Measurements from ENCODE around the gene TTC21A. TPM values are rescaled to one million over a fixed set of nuclear protein-coding genes. Genes with fewer than 3 reads are reported as not detected.

Gene TTC21A
- total and polyA plus RNA-seq, 10 of the 15 experiments (the other 5 are each of a cell fraction or from before 2014, with no cell fraction given) = 0.62 to 3.2 (median 1.2) TPM

DNA sequence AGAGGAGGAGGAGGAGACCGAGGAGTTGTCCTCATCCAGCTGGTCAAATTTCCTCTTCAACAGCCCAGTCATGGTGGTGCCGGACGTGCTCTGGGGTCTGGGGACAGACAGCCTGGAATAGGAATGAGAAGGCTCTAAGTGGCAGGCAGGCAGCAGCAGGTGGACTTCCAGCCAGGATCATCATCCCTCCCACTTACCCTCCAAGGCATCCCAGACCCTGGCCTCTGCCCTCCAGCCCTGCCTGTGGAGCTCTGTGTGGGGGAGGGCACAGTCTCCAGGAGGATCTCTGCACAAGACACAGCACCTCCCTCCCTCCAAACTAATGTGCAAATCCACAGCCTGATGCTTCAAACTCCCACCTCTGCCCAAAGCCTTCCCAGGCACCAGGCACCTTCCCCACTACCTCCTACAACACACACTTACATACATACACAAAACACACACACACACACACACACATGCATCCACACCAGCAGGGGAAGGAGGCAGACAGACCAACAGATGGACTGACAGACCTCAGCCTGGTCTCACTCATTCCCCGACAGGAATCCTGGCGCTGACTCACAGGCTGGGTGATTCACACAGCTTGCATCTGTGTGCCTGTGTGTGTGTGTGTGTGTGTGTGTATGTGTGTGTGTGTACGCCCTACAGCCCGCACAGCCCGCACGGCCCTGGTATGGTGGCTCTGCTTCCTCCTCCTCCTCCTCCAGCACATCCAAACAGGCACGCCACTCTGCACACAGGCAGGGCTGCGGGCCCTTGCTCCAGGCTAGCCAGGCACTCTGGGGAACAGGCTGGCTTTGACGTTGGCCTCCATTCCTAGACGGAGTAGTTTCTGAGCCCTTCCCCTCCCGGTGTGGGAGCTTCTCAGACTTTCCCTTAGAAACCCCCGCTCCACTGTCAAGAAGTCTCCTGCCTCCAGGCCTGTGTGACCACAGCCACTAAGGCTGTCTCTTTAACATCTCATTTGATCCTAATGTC, 39.4 kb downstream of the TTC21A start (continued):
- TF ChIP-seq, protein P1, sequence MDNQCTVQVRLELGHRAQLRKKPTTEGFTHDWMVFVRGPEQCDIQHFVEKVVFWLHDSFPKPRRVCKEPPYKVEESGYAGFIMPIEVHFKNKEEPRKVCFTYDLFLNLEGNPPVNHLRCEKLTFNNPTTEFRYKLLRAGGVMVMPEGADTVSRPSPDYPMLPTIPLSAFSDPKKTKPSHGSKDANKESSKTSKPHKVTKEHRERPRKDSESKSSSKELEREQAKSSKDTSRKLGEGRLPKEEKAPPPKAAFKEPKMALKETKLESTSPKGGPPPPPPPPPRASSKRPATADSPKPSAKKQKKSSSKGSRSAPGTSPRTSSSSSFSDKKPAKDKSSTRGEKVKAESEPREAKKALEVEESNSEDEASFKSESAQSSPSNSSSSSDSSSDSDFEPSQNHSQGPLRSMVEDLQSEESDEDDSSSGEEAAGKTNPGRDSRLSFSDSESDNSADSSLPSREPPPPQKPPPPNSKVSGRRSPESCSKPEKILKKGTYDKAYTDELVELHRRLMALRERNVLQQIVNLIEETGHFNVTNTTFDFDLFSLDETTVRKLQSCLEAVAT (IDR thresholded peaks at IDR 0.05) = no peak
- TF ChIP-seq, protein P2, sequence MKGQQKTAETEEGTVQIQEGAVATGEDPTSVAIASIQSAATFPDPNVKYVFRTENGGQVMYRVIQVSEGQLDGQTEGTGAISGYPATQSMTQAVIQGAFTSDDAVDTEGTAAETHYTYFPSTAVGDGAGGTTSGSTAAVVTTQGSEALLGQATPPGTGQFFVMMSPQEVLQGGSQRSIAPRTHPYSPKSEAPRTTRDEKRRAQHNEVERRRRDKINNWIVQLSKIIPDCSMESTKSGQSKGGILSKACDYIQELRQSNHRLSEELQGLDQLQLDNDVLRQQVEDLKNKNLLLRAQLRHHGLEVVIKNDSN (IDR thresholded peaks at IDR 0.05; ENCODE audit: borderline replicate concordance, extremely low read length, insufficient read depth, low read depth, low read length) = no peak
- TF ChIP-seq BHLHE40 (IDR thresholded peaks at IDR 0.05; ENCODE audit: borderline replicate concordance in 1 of 2, low read depth in 2 of 2, low read length in 1 of 2) (peak in 1 of 2 experiments; percentile 35; a peak in 2 of 4 replicates), JUNB (IDR thresholded peaks at IDR 0.05) (0 out of 2 replicates have a peak, but pooled peaks have one; percentile 35), DPF2 (IDR thresholded peaks at IDR 0.05) (peak; percentile 43; the same call in 1 of the 2 replicates), POLR2AphosphoS5 (IDR thresholded peaks at IDR 0.05; ENCODE audit: low read length) (peak; percentile 66), NFYB (IDR thresholded peaks at IDR 0.05; ENCODE audit: insufficient read depth, low read depth, low read length) (no peak), EED (IDR thresholded peaks at IDR 0.05; ENCODE audit: low read depth) (peak; percentile 87), RFX5 (IDR thresholded peaks at IDR 0.05; ENCODE audit: low read depth, low read length) (no peak), NR2C1 (IDR thresholded peaks at IDR 0.05) (no peak), HDAC2 (IDR thresholded peaks at IDR 0.05) (no peak), NFYA (IDR thresholded peaks at IDR 0.05; ENCODE audit: borderline replicate concordance, low read depth, low read length) (no peak), ATF7 (IDR thresholded peaks at IDR 0.05; ENCODE audit: low read depth) (no peak), SPI1 (IDR thresholded peaks at IDR 0.05; ENCODE audit: borderline replicate concordance, insufficient read depth, low read depth, low read length) (no peak), BACH1 (IDR thresholded peaks at IDR 0.05; ENCODE audit: borderline replicate concordance) (peak; percentile 19; the same call in 1 of the 2 replicates)
- TF ChIP-seq, protein P3, sequence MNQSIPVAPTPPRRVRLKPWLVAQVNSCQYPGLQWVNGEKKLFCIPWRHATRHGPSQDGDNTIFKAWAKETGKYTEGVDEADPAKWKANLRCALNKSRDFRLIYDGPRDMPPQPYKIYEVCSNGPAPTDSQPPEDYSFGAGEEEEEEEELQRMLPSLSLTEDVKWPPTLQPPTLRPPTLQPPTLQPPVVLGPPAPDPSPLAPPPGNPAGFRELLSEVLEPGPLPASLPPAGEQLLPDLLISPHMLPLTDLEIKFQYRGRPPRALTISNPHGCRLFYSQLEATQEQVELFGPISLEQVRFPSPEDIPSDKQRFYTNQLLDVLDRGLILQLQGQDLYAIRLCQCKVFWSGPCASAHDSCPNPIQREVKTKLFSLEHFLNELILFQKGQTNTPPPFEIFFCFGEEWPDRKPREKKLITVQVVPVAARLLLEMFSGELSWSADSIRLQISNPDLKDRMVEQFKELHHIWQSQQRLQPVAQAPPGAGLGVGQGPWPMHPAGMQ (IDR thresholded peaks at IDR 0.05; ENCODE audit: borderline replicate concordance) = no peak
- TF ChIP-seq, protein P4, sequence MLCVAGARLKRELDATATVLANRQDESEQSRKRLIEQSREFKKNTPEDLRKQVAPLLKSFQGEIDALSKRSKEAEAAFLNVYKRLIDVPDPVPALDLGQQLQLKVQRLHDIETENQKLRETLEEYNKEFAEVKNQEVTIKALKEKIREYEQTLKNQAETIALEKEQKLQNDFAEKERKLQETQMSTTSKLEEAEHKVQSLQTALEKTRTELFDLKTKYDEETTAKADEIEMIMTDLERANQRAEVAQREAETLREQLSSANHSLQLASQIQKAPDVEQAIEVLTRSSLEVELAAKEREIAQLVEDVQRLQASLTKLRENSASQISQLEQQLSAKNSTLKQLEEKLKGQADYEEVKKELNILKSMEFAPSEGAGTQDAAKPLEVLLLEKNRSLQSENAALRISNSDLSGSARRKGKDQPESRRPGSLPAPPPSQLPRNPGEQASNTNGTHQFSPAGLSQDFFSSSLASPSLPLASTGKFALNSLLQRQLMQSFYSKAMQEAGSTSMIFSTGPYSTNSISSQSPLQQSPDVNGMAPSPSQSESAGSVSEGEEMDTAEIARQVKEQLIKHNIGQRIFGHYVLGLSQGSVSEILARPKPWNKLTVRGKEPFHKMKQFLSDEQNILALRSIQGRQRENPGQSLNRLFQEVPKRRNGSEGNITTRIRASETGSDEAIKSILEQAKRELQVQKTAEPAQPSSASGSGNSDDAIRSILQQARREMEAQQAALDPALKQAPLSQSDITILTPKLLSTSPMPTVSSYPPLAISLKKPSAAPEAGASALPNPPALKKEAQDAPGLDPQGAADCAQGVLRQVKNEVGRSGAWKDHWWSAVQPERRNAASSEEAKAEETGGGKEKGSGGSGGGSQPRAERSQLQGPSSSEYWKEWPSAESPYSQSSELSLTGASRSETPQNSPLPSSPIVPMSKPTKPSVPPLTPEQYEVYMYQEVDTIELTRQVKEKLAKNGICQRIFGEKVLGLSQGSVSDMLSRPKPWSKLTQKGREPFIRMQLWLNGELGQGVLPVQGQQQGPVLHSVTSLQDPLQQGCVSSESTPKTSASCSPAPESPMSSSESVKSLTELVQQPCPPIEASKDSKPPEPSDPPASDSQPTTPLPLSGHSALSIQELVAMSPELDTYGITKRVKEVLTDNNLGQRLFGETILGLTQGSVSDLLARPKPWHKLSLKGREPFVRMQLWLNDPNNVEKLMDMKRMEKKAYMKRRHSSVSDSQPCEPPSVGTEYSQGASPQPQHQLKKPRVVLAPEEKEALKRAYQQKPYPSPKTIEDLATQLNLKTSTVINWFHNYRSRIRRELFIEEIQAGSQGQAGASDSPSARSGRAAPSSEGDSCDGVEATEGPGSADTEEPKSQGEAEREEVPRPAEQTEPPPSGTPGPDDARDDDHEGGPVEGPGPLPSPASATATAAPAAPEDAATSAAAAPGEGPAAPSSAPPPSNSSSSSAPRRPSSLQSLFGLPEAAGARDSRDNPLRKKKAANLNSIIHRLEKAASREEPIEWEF (IDR thresholded peaks at IDR 0.05; ENCODE audit: insufficient replicate concordance, low read depth, low read length) = no peak
